Loucy (cell line): ENCODE measurements around the gene MRPS18B.

Source experiments
- EZH2phosphoT487 ChIP-seq: fragments of 200-600 bp; IDR thresholded peaks from 2 replicates; pipeline ENCODE4 v1.6.1; 2018; ENCODE audit warnings: antibody characterized with exemption, mild to moderate bottlenecking, moderate library complexity, borderline replicate concordance
- TF ChIP-seq, protein P1 (sequence below): fragments of 200-600 bp; sonication (generic); conservative IDR thresholded peaks from 2 replicates; pipeline ENCODE4 v1.5.1; 2014; ENCODE audit warnings: mild to moderate bottlenecking, antibody characterized with exemption, low read length

- TF ChIP-seq, protein P1, sequence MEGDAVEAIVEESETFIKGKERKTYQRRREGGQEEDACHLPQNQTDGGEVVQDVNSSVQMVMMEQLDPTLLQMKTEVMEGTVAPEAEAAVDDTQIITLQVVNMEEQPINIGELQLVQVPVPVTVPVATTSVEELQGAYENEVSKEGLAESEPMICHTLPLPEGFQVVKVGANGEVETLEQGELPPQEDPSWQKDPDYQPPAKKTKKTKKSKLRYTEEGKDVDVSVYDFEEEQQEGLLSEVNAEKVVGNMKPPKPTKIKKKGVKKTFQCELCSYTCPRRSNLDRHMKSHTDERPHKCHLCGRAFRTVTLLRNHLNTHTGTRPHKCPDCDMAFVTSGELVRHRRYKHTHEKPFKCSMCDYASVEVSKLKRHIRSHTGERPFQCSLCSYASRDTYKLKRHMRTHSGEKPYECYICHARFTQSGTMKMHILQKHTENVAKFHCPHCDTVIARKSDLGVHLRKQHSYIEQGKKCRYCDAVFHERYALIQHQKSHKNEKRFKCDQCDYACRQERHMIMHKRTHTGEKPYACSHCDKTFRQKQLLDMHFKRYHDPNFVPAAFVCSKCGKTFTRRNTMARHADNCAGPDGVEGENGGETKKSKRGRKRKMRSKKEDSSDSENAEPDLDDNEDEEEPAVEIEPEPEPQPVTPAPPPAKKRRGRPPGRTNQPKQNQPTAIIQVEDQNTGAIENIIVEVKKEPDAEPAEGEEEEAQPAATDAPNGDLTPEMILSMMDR, result no peak
- no peak for TF ChIP-seq EZH2phosphoT487
Measured at GRCh38 chr6:30578051-30578450, 39.6 kb upstream of the MRPS18B start.
